Measurements from ENCODE around the gene TMEM184C. TPM values are rescaled to one million over a fixed set of nuclear protein-coding genes. Genes with fewer than 3 reads are reported as not detected.

TMEM184C gene
- total and polyA plus RNA-seq, 2 donors = 8.2 to 14.4 TPM

DNA sequence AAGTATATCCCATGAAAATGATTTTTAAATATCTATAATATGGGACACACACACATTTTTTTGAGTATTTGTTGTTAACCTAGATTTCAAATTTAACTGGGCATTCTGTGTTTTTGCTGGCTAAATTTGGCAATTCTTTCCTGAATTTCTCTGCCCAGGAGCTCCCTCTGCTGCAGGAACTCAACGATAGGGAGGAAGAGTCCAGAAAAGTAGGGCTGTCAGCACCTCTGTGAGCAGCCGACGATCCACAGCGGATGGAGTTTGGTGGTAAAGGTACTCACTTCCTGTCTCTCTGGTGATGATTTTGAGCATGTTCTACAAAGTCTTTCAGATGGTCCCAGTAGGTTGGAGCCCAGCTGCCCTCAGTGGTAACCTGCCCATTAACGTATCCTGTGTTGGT is 23.1 kb upstream of the TMEM184C start:
- Histone ChIP-seq H3K4me1 (ENCODE audit: control insufficient read depth in 2 of 2, insufficient read depth in 2 of 2, low read length in 2 of 2) (no peaks in the 10 kb centered on the region), H3K27me3 (ENCODE audit: control insufficient read depth in 2 of 2, insufficient read depth in 1 of 2, low read length in 1 of 2) (no peaks in the 10 kb centered on the region), H3K36me3 (ENCODE audit: control insufficient read depth in 2 of 2, insufficient read depth in 2 of 2, low read length in 1 of 2) (no peaks in the 10 kb centered on the region), H3K9me3 (ENCODE audit: control insufficient read depth in 2 of 2, insufficient read depth in 1 of 2, low read length in 1 of 2) (no peaks in the 10 kb centered on the region), H3K27ac (ENCODE audit: low read depth in 1 of 2, low read length in 1 of 2) (no peak overlapping the region), H3K4me3 (ENCODE audit: low read length in 2 of 2) (no peak overlapping the region)
- whole genome bisulfite sequencing = 70% methylated on average over 5 of the region's 5 CpGs
- DNase-seq (ENCODE audit: low read depth in 6 of 9, low spot score in 9 of 9) = no peak

DNA sequence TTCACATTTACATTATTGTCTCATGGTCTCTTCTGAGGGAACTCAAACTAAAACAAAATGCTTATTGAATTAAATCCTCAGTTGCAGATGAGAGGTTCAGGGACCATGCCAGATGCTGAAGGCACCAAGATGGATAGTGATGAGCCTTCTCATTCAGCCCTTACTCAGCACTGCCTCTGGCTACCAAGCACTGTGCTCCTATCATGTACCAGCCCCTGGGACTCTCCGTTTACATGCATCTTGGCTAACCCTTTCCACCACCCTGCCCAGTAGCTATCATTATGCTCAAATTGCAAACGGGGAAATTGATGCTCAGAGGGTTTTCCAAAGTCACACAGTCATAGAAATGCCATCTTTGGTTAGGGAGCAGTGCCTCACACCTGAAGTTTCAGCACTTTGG is 22.6 kb upstream of the TMEM184C start:
- WGBS = 94% methylated on average over 2 of the region's 2 CpGs
- Histone ChIP-seq H3K9me3 (ENCODE audit: control insufficient read depth in 2 of 2, insufficient read depth in 1 of 2, low read length in 1 of 2) (no peaks in the 10 kb centered on the region), H3K27me3 (ENCODE audit: control insufficient read depth in 2 of 2, insufficient read depth in 1 of 2, low read length in 1 of 2) (no peaks in the 10 kb centered on the region), H3K36me3 (ENCODE audit: control insufficient read depth in 2 of 2, insufficient read depth in 2 of 2, low read length in 1 of 2) (no peaks in the 10 kb centered on the region), H3K4me3 (ENCODE audit: low read length in 2 of 2) (no peak overlapping the region), H3K4me1 (ENCODE audit: control insufficient read depth in 2 of 2, insufficient read depth in 2 of 2, low read length in 2 of 2) (no peaks in the 10 kb centered on the region), H3K27ac (ENCODE audit: low read depth in 1 of 2, low read length in 1 of 2) (no peak overlapping the region)
- no peak for DNase-seq (ENCODE audit: low read depth in 6 of 9, low spot score in 9 of 9)

DNA sequence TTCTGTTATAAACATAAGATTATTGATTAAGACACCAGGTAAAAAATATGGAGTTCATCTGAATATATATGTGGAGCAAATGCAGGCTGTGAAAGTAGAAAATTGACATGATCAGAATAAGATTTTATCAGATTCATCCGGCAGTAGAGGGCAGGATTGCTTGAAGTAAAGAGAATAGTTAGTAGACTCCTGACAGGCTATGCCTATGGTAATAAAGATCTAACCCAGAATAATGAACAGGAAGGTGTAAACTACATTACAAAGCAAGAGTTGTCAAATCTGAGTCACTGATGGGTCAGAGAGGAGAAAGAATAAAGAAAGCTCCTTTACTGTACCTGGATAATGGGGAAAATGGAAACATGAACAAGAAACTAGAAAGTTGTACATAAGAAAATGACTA is 20.8 kb upstream of the TMEM184C start:
- Histone ChIP-seq H3K4me3 (ENCODE audit: low read length in 2 of 2) (no peak overlapping the region), H3K36me3 (ENCODE audit: control insufficient read depth in 2 of 2, insufficient read depth in 2 of 2, low read length in 1 of 2) (no peaks in the 10 kb centered on the region), H3K9me3 (ENCODE audit: control insufficient read depth in 2 of 2, insufficient read depth in 1 of 2, low read length in 1 of 2) (no peaks in the 10 kb centered on the region), H3K27ac (ENCODE audit: low read depth in 1 of 2, low read length in 1 of 2) (no peak overlapping the region), H3K27me3 (ENCODE audit: control insufficient read depth in 2 of 2, insufficient read depth in 1 of 2, low read length in 1 of 2) (no peaks in the 10 kb centered on the region), H3K4me1 (ENCODE audit: control insufficient read depth in 2 of 2, insufficient read depth in 2 of 2, low read length in 2 of 2) (no peaks in the 10 kb centered on the region)
- WGBS = 69% methylated on average over 1 of the region's 1 CpG
- DNase-seq (ENCODE audit: low read depth in 6 of 9, low spot score in 9 of 9) = no peak

- 0% methylated on average over 1 of the region's 1 CpG for WGBS
- Histone ChIP-seq H3K27ac (ENCODE audit: low read depth in 1 of 2, low read length in 1 of 2) (no peak overlapping the region), H3K36me3 (ENCODE audit: control insufficient read depth in 2 of 2, insufficient read depth in 2 of 2, low read length in 1 of 2) (no peaks in the 10 kb centered on the region), H3K4me3 (ENCODE audit: low read length in 2 of 2) (no peak overlapping the region), H3K27me3 (ENCODE audit: control insufficient read depth in 2 of 2, insufficient read depth in 1 of 2, low read length in 1 of 2) (no peaks in the 10 kb centered on the region), H3K9me3 (ENCODE audit: control insufficient read depth in 2 of 2, insufficient read depth in 1 of 2, low read length in 1 of 2) (no peaks in the 10 kb centered on the region), H3K4me1 (ENCODE audit: control insufficient read depth in 2 of 2, insufficient read depth in 2 of 2, low read length in 2 of 2) (no peaks in the 10 kb centered on the region)
- no peak for DNase-seq (ENCODE audit: low read depth in 6 of 9, low spot score in 9 of 9)
These were observed 20.2 kb upstream of the TMEM184C start for GRCh38 chr4:147596981-147597380.

GRCh38 chr4:147597561-147597960 is 19.6 kb upstream of the TMEM184C start:
- H3K27me3 ChIP-seq (ENCODE audit: control insufficient read depth in 2 of 2, insufficient read depth in 1 of 2, low read length in 1 of 2) = no peaks in the 10 kb centered on the region
- no peaks in the 10 kb centered on the region for H3K36me3 ChIP-seq (ENCODE audit: control insufficient read depth in 2 of 2, insufficient read depth in 2 of 2, low read length in 1 of 2)
- H3K4me1 ChIP-seq (ENCODE audit: control insufficient read depth in 2 of 2, insufficient read depth in 2 of 2, low read length in 2 of 2) = no peaks in the 10 kb centered on the region
- no peak overlapping the region for H3K4me3 ChIP-seq (ENCODE audit: low read length in 2 of 2)
- WGBS = 94% methylated on average over 2 of the region's 2 CpGs
- DNase-seq (ENCODE audit: low read depth in 6 of 9, low spot score in 9 of 9) = no peak
- H3K27ac ChIP-seq (ENCODE audit: low read depth in 1 of 2, low read length in 1 of 2) = no peak overlapping the region
- no peaks in the 10 kb centered on the region for H3K9me3 ChIP-seq (ENCODE audit: control insufficient read depth in 2 of 2, insufficient read depth in 1 of 2, low read length in 1 of 2)

DNA sequence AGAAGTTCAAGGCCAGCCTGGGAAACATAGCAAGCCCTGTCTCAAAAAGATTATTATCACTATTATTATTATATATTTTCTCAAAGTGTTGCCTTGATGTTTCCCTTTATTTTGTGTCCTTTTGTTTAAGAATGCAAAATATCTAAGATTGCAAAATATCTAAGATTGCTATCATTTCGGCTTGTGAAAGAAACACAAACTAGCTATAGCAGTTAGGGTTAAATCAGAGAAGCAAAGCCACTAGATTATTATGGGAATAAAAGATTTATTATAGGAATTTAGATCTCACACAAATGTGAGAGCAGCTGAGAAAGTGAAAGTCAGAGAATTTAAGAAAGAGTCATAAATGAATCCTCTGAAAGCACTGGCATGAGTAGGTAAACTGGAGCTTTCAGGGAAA is 18.0 kb upstream of the TMEM184C start:
- Histone ChIP-seq H3K4me3 (ENCODE audit: low read length in 2 of 2) (no peak overlapping the region), H3K27ac (ENCODE audit: low read depth in 1 of 2, low read length in 1 of 2) (no peak overlapping the region), H3K4me1 (ENCODE audit: control insufficient read depth in 2 of 2, insufficient read depth in 2 of 2, low read length in 2 of 2) (no peaks in the 10 kb centered on the region), H3K36me3 (ENCODE audit: control insufficient read depth in 2 of 2, insufficient read depth in 2 of 2, low read length in 1 of 2) (no peaks in the 10 kb centered on the region), H3K27me3 (ENCODE audit: control insufficient read depth in 2 of 2, insufficient read depth in 1 of 2, low read length in 1 of 2) (no peaks in the 10 kb centered on the region), H3K9me3 (ENCODE audit: control insufficient read depth in 2 of 2, insufficient read depth in 1 of 2, low read length in 1 of 2) (no peaks in the 10 kb centered on the region)
- no peak for DNase-seq (ENCODE audit: low read depth in 6 of 9, low spot score in 9 of 9)
- 96% methylated on average over 1 of the region's 1 CpG for WGBS

DNA sequence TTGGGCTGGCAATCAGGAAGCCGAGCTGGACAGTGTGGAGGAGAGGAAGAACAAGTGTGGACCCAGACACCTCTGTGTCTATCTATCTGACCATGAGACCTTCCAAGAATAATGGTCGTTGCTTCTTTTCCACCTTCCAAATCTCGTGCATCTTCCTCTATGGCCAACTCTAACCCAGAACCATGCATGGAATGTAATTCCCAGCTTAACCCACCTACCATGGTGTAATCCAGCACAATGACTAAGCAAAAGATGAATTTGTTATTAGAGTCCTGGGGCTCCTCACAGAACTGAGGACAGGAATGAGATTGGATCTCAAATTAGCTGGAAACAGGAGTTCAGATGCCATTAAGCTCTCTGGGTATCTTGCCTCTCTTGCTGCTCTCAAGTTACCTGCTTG is 17.4 kb upstream of the TMEM184C start:
- Histone ChIP-seq H3K4me3 (ENCODE audit: low read length in 2 of 2) (no peak overlapping the region), H3K9me3 (ENCODE audit: control insufficient read depth in 2 of 2, insufficient read depth in 1 of 2, low read length in 1 of 2) (no peaks in the 10 kb centered on the region), H3K27ac (ENCODE audit: low read depth in 1 of 2, low read length in 1 of 2) (no peak overlapping the region), H3K27me3 (ENCODE audit: control insufficient read depth in 2 of 2, insufficient read depth in 1 of 2, low read length in 1 of 2) (no peaks in the 10 kb centered on the region), H3K4me1 (ENCODE audit: control insufficient read depth in 2 of 2, insufficient read depth in 2 of 2, low read length in 2 of 2) (no peaks in the 10 kb centered on the region), H3K36me3 (ENCODE audit: control insufficient read depth in 2 of 2, insufficient read depth in 2 of 2, low read length in 1 of 2) (no peaks in the 10 kb centered on the region)
- 90% methylated on average over 3 of the region's 3 CpGs for WGBS
- no peak for DNase-seq (ENCODE audit: low read depth in 6 of 9, low spot score in 9 of 9)

- no peak for DNase-seq (ENCODE audit: low read depth in 6 of 9, low spot score in 9 of 9)
- Histone ChIP-seq H3K27ac (ENCODE audit: low read depth in 1 of 2, low read length in 1 of 2) (no peak overlapping the region), H3K27me3 (ENCODE audit: control insufficient read depth in 2 of 2, insufficient read depth in 1 of 2, low read length in 1 of 2) (no peaks in the 10 kb centered on the region), H3K4me3 (ENCODE audit: low read length in 2 of 2) (no peak overlapping the region), H3K36me3 (ENCODE audit: control insufficient read depth in 2 of 2, insufficient read depth in 2 of 2, low read length in 1 of 2) (no peaks in the 10 kb centered on the region), H3K9me3 (ENCODE audit: control insufficient read depth in 2 of 2, insufficient read depth in 1 of 2, low read length in 1 of 2) (no peaks in the 10 kb centered on the region), H3K4me1 (ENCODE audit: control insufficient read depth in 2 of 2, insufficient read depth in 2 of 2, low read length in 2 of 2) (no peaks in the 10 kb centered on the region)
These were observed 11.7 kb upstream of the TMEM184C start for GRCh38 chr4:147605499-147605898.

GRCh38 chr4:147607471-147607870 is 9.7 kb upstream of the TMEM184C start:
- no peak overlapping the region for H3K27ac ChIP-seq (ENCODE audit: low read depth in 1 of 2, low read length in 1 of 2)
- H3K27me3 ChIP-seq (ENCODE audit: control insufficient read depth in 2 of 2, insufficient read depth in 1 of 2, low read length in 1 of 2) = no peaks in the 10 kb centered on the region
- no peaks in the 10 kb centered on the region for H3K4me1 ChIP-seq (ENCODE audit: control insufficient read depth in 2 of 2, insufficient read depth in 2 of 2, low read length in 2 of 2)
- H3K9me3 ChIP-seq (ENCODE audit: control insufficient read depth in 2 of 2, insufficient read depth in 1 of 2, low read length in 1 of 2) = no peaks in the 10 kb centered on the region
- 97% methylated on average over 1 of the region's 1 CpG for WGBS
- no peak for DNase-seq (ENCODE audit: low read depth in 6 of 9, low spot score in 9 of 9)
- H3K36me3 ChIP-seq (ENCODE audit: control insufficient read depth in 2 of 2, insufficient read depth in 2 of 2, low read length in 1 of 2) = no peaks in the 10 kb centered on the region
- H3K4me3 ChIP-seq (ENCODE audit: low read length in 2 of 2) = no peak overlapping the region

GRCh38 chr4:147610686-147611085 is 6.5 kb upstream of the TMEM184C start:
- 98% methylated on average over 1 of the region's 1 CpG for WGBS
- no peaks in the 10 kb centered on the region for H3K9me3 ChIP-seq (ENCODE audit: control insufficient read depth in 2 of 2, insufficient read depth in 1 of 2, low read length in 1 of 2)
- peaks cover 0 to 5% of the 10 kb centered on the region in 2 donors for H3K27me3 ChIP-seq (ENCODE audit: control insufficient read depth in 2 of 2, insufficient read depth in 1 of 2, low read length in 1 of 2)
- no peak overlapping the region for H3K27ac ChIP-seq (ENCODE audit: low read depth in 1 of 2, low read length in 1 of 2)
- no peaks in the 10 kb centered on the region for H3K4me1 ChIP-seq (ENCODE audit: control insufficient read depth in 2 of 2, insufficient read depth in 2 of 2, low read length in 2 of 2)
- no peaks in the 10 kb centered on the region for H3K36me3 ChIP-seq (ENCODE audit: control insufficient read depth in 2 of 2, insufficient read depth in 2 of 2, low read length in 1 of 2)
- no peak for DNase-seq (ENCODE audit: low read depth in 6 of 9, low spot score in 9 of 9)
- no peak overlapping the region for H3K4me3 ChIP-seq (ENCODE audit: low read length in 2 of 2)

All from thymus (tissue), 11 donors.